ENCODE measurements around the gene NTRK2.

NTRK2 gene

DNA sequence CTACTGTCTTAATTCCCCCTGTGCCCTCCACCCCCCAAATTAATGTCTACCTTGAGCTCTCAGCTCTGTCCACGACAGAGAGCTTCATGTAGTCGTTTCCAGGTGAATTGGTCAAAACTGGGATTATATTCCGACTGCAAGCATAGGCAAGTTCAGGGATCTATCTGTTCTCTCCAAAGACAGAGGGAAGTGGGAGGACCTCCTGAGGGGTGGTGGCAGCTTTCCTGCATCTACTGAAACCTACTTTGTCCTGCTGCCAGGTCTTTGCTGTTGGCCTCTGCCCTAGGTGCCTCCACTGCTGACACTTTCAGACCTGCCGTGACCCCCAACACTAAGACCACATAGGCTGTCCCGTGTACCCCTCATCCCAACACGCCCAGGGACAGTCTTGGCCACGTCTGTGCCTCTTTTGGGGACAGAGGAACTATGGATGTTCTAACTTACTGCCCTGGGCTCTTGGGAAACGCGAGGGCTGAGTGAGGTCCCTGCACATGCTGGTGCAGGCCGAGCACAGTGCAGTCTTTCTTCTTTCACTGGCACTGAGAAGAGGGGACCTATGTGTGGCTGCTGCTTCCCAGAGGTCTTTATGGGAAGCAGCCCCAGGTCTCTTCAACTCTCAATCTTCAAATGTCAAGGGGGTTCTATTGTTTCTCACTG lies 125.6 kb downstream of the NTRK2 start:
- no peak overlapping the region for H3K4me3 ChIP-seq (ENCODE audit: low read length)
- TF ChIP-seq, protein P1, sequence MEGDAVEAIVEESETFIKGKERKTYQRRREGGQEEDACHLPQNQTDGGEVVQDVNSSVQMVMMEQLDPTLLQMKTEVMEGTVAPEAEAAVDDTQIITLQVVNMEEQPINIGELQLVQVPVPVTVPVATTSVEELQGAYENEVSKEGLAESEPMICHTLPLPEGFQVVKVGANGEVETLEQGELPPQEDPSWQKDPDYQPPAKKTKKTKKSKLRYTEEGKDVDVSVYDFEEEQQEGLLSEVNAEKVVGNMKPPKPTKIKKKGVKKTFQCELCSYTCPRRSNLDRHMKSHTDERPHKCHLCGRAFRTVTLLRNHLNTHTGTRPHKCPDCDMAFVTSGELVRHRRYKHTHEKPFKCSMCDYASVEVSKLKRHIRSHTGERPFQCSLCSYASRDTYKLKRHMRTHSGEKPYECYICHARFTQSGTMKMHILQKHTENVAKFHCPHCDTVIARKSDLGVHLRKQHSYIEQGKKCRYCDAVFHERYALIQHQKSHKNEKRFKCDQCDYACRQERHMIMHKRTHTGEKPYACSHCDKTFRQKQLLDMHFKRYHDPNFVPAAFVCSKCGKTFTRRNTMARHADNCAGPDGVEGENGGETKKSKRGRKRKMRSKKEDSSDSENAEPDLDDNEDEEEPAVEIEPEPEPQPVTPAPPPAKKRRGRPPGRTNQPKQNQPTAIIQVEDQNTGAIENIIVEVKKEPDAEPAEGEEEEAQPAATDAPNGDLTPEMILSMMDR (conservative IDR thresholded peaks at IDR 0.05; ENCODE audit: low read depth, low read length): no peak
- no peak for DNase-seq (ENCODE audit: low read depth)

- no peak for DNase-seq (ENCODE audit: low read depth)
- no peak overlapping the region for H3K4me3 ChIP-seq (ENCODE audit: low read length)
- TF ChIP-seq, protein P1 (conservative IDR thresholded peaks at IDR 0.05; ENCODE audit: low read depth, low read length): no peak
Measured at GRCh38 chr9:84796404-84796803, 126.9 kb downstream of the NTRK2 start.

- no peak for DNase-seq (ENCODE audit: low read depth)
- no peak overlapping the region for H3K4me3 ChIP-seq (ENCODE audit: low read length)
- TF ChIP-seq, protein P1 (conservative IDR thresholded peaks at IDR 0.05; ENCODE audit: low read depth, low read length): no peak
Measured at GRCh38 chr9:84799251-84799650, 129.7 kb downstream of the NTRK2 start.

DNA sequence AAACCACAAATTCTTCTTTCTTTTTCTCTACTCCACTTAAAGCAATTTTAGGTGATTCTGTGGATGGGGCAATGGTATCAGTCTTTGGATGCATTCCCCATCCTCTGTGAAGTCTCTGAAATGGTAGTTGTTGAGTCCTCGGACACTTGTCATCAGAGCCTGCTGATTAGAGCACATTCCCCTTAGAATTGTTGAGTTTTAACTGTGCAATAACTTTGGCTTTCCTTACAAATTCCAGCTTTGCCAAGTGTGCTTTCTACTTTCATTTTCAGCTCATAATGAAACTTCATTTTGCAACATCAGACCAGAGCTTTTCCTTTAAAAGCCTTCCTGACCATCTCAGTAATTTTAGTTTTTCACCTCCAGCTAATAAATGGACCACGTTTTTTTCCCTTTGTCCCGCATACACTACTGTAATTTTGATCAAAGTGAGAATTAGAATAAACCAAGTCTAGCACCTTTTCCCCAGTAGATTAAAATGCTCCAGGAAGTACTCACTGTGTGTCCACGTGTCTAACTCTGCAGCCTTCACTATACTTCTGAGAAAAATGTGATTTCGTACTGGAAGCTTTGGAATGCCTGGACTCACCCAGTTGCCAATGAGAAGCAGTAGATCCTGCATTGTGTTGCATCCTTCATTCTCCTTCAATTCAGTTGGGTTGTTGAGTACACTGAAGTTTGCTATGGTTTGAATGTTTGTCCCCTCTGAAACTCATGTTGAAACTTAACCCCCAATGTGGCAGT lies 135.6 kb downstream of the NTRK2 start:
- H3K4me3 ChIP-seq (ENCODE audit: low read length): no peak overlapping the region
- DNase-seq (ENCODE audit: low read depth): no peak

DNA sequence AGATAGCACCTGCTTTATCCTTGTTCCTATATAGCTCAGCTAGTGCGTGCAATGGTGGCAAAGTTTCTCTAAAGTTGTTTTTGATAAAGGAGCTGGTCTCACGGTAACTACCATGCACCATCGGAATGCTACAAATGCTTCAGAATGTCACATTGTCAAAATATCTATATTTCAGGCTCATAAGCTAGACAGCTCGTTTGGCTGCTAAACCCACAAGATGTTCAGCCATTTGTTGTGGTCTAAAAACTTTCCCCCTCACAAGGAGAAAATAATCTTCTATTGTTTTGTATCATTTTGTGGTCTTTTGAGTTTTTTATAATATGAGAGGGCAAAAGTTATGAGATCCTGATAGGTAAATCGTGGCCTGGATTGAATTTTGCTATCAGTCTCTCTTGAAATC lies 137.9 kb downstream of the NTRK2 start:
- DNase-seq (ENCODE audit: low read depth): no peak
- TF ChIP-seq, protein P1 (conservative IDR thresholded peaks at IDR 0.05; ENCODE audit: low read depth, low read length): no peak
- H3K4me3 ChIP-seq (ENCODE audit: low read length): no peak overlapping the region

More for the DNA sequence above, 135.6 kb downstream of the NTRK2 start:
- TF ChIP-seq, protein P1 (conservative IDR thresholded peaks at IDR 0.05; ENCODE audit: low read depth, low read length): no peak

DNA sequence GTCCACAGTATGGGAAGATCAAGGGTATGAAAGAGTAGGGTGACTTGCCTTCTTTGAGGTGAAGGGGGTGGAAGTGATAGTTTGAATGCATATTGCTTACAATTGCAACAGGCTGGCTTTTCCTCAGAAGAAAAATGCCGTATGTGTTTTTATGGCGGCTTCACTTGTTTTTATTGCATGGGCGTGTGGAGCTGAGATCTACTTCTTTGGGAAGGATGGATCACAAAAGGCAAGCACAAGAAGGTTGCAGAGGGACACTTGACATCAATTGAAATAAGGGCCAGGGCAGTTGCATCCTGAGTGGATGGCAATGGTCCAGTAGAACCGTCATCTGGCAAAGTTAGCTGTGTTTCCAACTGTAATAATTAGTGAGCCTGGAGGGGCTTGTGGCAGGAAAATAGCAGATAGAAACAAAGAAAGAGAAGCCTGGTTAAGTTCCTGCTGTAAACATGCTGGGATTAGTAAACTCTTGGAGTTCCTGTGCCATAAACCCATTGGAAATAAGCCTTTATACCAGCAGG lies 138.4 kb downstream of the NTRK2 start:
- no peak overlapping the region for H3K4me3 ChIP-seq (ENCODE audit: low read length)
- TF ChIP-seq, protein P1 (conservative IDR thresholded peaks at IDR 0.05; ENCODE audit: low read depth, low read length): no peak
- DNase-seq (ENCODE audit: low read depth): no peak
